Hepatocyte (in vitro differentiated cells): ENCODE data around the gene COPS3. TPM values are rescaled to one million over a fixed set of nuclear protein-coding genes. Genes with fewer than 3 reads are reported as not detected.
A peak's percentile ranks its signal among the peaks of the same experiment; 100 is the strongest.

ENCODE experiments used
- DNase-seq: peaks from one replicate; pipeline ENCODE4 v3.0.0-alpha.2; 2016; ENCODE audit warnings: low spot score
- H2AFZ ChIP-seq: fragments of 200-600 bp; sonication (generic); 2 replicates; pipeline ENCODE4 v1.6.0; 2016; ENCODE audit warnings: antibody characterized with exemption, mild to moderate bottlenecking
- H3K27ac ChIP-seq: fragments of 200-600 bp; sonication (generic); 2 replicates; pipeline ENCODE4 v1.5.1; 2016; ENCODE audit warnings: mild to moderate bottlenecking
- H3K27me3 ChIP-seq: fragments of 200-600 bp; sonication (generic); 2 replicates; pipeline ENCODE4 v1.6.1; 2016
- H3K36me3 ChIP-seq: fragments of 200-600 bp; sonication (generic); replicated peaks from 2 replicates; pipeline ENCODE4 v1.5.1; 2016; ENCODE audit warnings: low read depth; ENCODE audit not compliant: insufficient read depth
- H3K4me1 ChIP-seq: fragments of 200-600 bp; sonication (generic); 2 replicates; pipeline ENCODE4 v1.5.1; 2016; ENCODE audit warnings: mild to moderate bottlenecking, moderate library complexity; ENCODE audit not compliant: insufficient read depth
- H3K4me2 ChIP-seq: fragments of 200-600 bp; sonication (generic); 2 replicates; pipeline ENCODE4 v1.6.0; 2016
- H3K4me3 ChIP-seq: fragments of 200-600 bp; sonication (generic); 2 replicates; pipeline ENCODE4 v1.5.1; 2016; ENCODE audit warnings: mild to moderate bottlenecking
- H3K79me2 ChIP-seq: fragments of 200-600 bp; sonication (generic); 2 replicates; pipeline ENCODE4 v1.6.0; 2017; ENCODE audit warnings: mild to moderate bottlenecking
- H3K9me2 ChIP-seq: fragments of 200-600 bp; sonication (generic); replicated peaks from 2 replicates; pipeline ENCODE4 v1.6.0; 2017; ENCODE audit warnings: mild to moderate bottlenecking; ENCODE audit not compliant: insufficient read depth
- H3K9me3 ChIP-seq: fragments of 200-600 bp; sonication (generic); 2 replicates; pipeline ENCODE4 v1.5.1; 2016; ENCODE audit warnings: low read depth, mild to moderate bottlenecking
- H4K20me1 ChIP-seq: fragments of 200-600 bp; sonication (generic); 2 replicates; pipeline ENCODE4 v1.6.0; 2016; ENCODE audit warnings: mild to moderate bottlenecking; ENCODE audit not compliant: insufficient read depth, poor library complexity, severe bottlenecking
- EZH2 ChIP-seq: fragments of 200-600 bp; sonication (generic); IDR thresholded peaks from 2 replicates; pipeline ENCODE4 v1.6.1; 2016; ENCODE audit warnings: antibody characterized with exemption, mild to moderate bottlenecking, borderline replicate concordance
- EZH2phosphoT487 ChIP-seq: fragments of 200-600 bp; sonication (generic); IDR thresholded peaks from one replicate; pipeline ENCODE4 v1.6.1; 2018; ENCODE audit warnings: antibody characterized with exemption, mild to moderate bottlenecking, low read depth, moderate library complexity; ENCODE audit not compliant: unreplicated experiment, severe bottlenecking
- WGBS: methylation state at CpG from one replicate; pipeline ENCODE4 v1.1.6; 2016; ENCODE audit warnings: low lambda C conversion rate; ENCODE audit errors: missing lambda C conversion rate; 5-methylcytosine and 5-hydroxymethylcytosine counted together
- polyA plus RNA-seq: library from polyadenylated mRNA; unstranded; fragments of >200 nt; fragmentation: Nextera tagmentation; extraction: Ambion mirVana; gene quantifications from 2 replicates; pipeline ENCODE4 v1.2.1, GENCODE V29; 2016
- total RNA-seq: library from RNA; depleted of rRNA; stranded (reverse); fragments of >200 nt; gene quantifications from 2 replicates; pipeline ENCODE4 v1.2.3, GENCODE V29; 2014
- TF ChIP-seq, protein P1 (sequence below): fragments of 200-600 bp; sonication (generic); IDR thresholded peaks from 2 replicates; pipeline ENCODE4 v1.5.1; 2016; ENCODE audit warnings: antibody characterized with exemption, mild to moderate bottlenecking; ENCODE audit not compliant: poor library complexity

COPS3 gene
- total and polyA plus RNA-seq, 2 experiments from 2014 or later: 56.4 to 69.5 TPM

DNA sequence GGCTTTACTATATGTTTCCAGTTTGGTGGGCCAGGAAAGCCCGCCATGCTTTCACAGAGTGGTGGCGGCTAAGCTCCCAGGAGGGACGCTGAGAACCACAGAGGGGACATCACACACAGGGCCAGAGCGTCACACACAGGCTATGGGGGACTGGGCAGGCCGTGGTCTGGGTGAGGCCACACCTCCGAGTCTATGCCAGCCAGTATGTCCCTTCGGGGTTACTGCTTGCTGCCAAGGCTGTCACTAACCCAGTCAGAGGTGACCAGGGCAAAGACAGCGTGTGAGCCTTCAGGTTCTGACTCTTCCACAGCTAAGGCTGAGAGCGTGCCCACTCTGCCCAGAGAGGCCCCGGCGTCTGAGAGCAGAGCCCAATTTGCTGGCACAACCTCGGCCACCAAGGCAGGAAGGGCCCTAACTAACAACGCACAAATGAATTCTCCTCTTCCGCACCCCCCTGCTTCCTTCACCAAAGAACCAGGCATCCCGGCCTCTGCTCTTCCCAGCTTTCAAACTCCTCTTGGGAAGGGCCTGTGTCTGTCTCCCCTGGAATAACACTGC is 77.8 kb downstream of the COPS3 start:
- no peak for DNase-seq

DNA sequence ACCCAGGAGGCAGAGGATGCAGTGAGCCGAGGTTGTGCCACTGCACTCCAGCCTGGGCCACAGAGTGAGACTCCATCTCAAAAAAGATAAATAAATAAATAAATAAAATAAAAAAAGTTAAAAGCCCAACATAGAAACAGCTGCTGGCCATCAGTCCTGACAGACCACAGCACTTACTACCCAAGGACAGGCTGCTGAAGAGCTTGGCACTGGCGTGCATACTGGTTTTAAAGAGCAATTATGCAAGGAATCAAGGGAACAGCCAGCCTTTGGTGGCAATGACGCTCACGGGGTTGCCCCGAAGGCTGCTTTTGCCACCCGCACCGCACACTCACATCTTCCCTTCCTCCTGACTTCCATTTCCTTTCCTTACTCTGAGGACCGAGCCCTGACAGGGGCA is 79.1 kb downstream of the COPS3 start:
- H3K9me2 ChIP-seq: no peaks in the 10 kb centered on the region
- no peak overlapping the region for H2AFZ ChIP-seq
- no peaks in the 10 kb centered on the region for H3K4me1 ChIP-seq
- no peaks in the 10 kb centered on the region for H3K36me3 ChIP-seq
- TF ChIP-seq EZH2: no peak
- TF ChIP-seq EZH2phosphoT487: no peak
- TF ChIP-seq, protein P1, sequence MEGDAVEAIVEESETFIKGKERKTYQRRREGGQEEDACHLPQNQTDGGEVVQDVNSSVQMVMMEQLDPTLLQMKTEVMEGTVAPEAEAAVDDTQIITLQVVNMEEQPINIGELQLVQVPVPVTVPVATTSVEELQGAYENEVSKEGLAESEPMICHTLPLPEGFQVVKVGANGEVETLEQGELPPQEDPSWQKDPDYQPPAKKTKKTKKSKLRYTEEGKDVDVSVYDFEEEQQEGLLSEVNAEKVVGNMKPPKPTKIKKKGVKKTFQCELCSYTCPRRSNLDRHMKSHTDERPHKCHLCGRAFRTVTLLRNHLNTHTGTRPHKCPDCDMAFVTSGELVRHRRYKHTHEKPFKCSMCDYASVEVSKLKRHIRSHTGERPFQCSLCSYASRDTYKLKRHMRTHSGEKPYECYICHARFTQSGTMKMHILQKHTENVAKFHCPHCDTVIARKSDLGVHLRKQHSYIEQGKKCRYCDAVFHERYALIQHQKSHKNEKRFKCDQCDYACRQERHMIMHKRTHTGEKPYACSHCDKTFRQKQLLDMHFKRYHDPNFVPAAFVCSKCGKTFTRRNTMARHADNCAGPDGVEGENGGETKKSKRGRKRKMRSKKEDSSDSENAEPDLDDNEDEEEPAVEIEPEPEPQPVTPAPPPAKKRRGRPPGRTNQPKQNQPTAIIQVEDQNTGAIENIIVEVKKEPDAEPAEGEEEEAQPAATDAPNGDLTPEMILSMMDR: no peak
- no peaks in the 10 kb centered on the region for H3K27me3 ChIP-seq
- no peak for DNase-seq
- H3K4me2 ChIP-seq: no peak overlapping the region
- no peak overlapping the region for H3K27ac ChIP-seq
- H3K79me2 ChIP-seq: no peaks in the 10 kb centered on the region
- no peak overlapping the region for H3K4me3 ChIP-seq
- 88% methylated on average over 8 of the region's 8 CpGs for WGBS
- no peaks in the 10 kb centered on the region for H4K20me1 ChIP-seq
- no peaks in the 10 kb centered on the region for H3K9me3 ChIP-seq

More for the DNA sequence above, 77.8 kb downstream of the COPS3 start:
- H3K9me2 ChIP-seq: no peaks in the 10 kb centered on the region
- H3K79me2 ChIP-seq: no peaks in the 10 kb centered on the region
- H2AFZ ChIP-seq: no peak overlapping the region
- TF ChIP-seq, protein P1: no peak
- TF ChIP-seq EZH2: no peak
- TF ChIP-seq EZH2phosphoT487: no peak
- no peaks in the 10 kb centered on the region for H3K9me3 ChIP-seq
- no peaks in the 10 kb centered on the region for H3K36me3 ChIP-seq
- no peaks in the 10 kb centered on the region for H4K20me1 ChIP-seq
- H3K27me3 ChIP-seq: no peaks in the 10 kb centered on the region
- WGBS: 91% methylated on average over 15 of the region's 15 CpGs
- H3K4me3 ChIP-seq: no peak overlapping the region
- H3K4me1 ChIP-seq: no peaks in the 10 kb centered on the region
- no peak overlapping the region for H3K4me2 ChIP-seq
- no peak overlapping the region for H3K27ac ChIP-seq

DNA sequence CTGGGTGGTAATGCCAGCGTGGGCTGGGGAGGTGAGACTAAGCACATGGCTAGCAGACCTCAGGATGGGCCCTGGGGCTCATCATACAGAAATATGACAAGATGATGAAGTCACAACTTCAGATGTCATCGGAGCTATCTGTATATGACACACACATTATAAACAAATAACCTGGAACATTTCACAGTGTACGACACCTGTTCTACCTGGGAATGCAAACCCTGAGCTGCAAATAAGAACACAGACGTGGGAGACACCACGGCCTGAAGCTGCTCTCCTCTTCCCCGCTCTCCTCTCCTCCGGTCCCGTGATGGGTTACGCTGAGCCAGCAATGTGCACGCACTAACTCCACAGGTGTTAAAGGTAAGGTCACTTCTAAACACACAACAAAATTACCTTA is 79.8 kb downstream of the COPS3 start:
- Histone ChIP-seq H2AFZ (no peak overlapping the region), H3K79me2 (no peaks in the 10 kb centered on the region), H3K4me1 (no peaks in the 10 kb centered on the region), H3K4me3 (no peak overlapping the region), H3K4me2 (no peak overlapping the region), H3K27ac (no peak overlapping the region), H3K9me2 (no peaks in the 10 kb centered on the region), H3K9me3 (no peaks in the 10 kb centered on the region), H4K20me1 (no peaks in the 10 kb centered on the region), H3K36me3 (no peaks in the 10 kb centered on the region), H3K27me3 (no peaks in the 10 kb centered on the region)
- no peak for TF ChIP-seq EZH2
- no peak for TF ChIP-seq EZH2phosphoT487
- TF ChIP-seq, protein P1: no peak
- WGBS: 87% methylated on average over 10 of the region's 10 CpGs
- DNase-seq: no peak

DNA sequence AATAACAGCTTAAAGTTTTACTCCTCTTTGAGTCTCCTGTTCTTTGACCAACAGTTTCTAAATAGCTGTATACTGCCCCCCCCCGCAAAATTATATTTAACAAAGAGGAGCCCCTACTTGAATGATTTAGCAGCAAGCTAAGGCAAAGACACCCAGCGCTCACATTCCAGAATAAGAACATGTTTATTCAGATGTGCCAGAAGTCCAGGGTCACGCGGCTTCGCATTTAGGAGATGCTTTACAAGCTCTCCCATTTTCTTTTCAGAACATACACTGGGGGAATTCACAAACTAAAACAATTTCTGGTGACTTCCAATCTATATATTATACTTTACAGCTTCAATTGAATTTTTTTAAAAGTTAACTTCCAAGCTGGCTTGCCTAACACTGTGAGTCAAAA is 80.2 kb downstream of the COPS3 start:
- H3K9me3 ChIP-seq: no peaks in the 10 kb centered on the region
- WGBS: 65% methylated on average over 5 of the region's 5 CpGs
- no peaks in the 10 kb centered on the region for H3K79me2 ChIP-seq
- no peak overlapping the region for H2AFZ ChIP-seq
- H3K4me1 ChIP-seq: no peaks in the 10 kb centered on the region
- H3K27me3 ChIP-seq: no peaks in the 10 kb centered on the region
- DNase-seq: no peak
- H3K9me2 ChIP-seq: no peaks in the 10 kb centered on the region
- no peaks in the 10 kb centered on the region for H3K36me3 ChIP-seq
- peak overlapping the region; percentile 16 for H3K27ac ChIP-seq
- TF ChIP-seq EZH2phosphoT487 (no peak), EZH2 (no peak)
- TF ChIP-seq, protein P1: no peak
- H3K4me2 ChIP-seq: peak overlapping the region; percentile 18
- no peak overlapping the region for H3K4me3 ChIP-seq
- no peaks in the 10 kb centered on the region for H4K20me1 ChIP-seq
